ENCODE results near the gene TARBP1. TPM values are rescaled to one million over a fixed set of nuclear protein-coding genes. Genes with fewer than 3 reads are reported as not detected.

Gene TARBP1
- total and polyA plus RNA-seq, 2 of the 13 experiments (the other 11 are each of a cell fraction or from before 2014, with no cell fraction given) = 37.7 to 67.0 TPM

GRCh38 chr1:234478481-234479309 is at the start of gene TARBP1 (continued):
- peak; percentile 32 for TF ChIP-seq TFDP2 (CRISPR knock-in tag; IDR thresholded peaks at IDR 0.05)
- TF ChIP-seq CTCF (CRISPR knock-in tag; IDR thresholded peaks at IDR 0.05) = peak; percentile 34; the same call in 1 of the 2 replicates
- TF ChIP-seq ZNF639 (CRISPR knock-in tag; conservative IDR thresholded peaks at IDR 0.05) = no peak
- peak; percentile 54; the same call in 1 of the 2 replicates for TF ChIP-seq SAP130 (CRISPR knock-in tag; IDR thresholded peaks at IDR 0.05; ENCODE audit: low read depth)
- TF ChIP-seq TCF7 (IDR thresholded peaks at IDR 0.05; ENCODE audit: low read depth) = no peak
- TF ChIP-seq AKAP8 (CRISPR knock-in tag; IDR thresholded peaks at IDR 0.05) = no peak
- TF ChIP-seq CSRNP2 (CRISPR knock-in tag; conservative IDR thresholded peaks at IDR 0.05; ENCODE audit: low read depth) = no peak
- no peak for TF ChIP-seq PRDM10 (CRISPR knock-in tag; IDR thresholded peaks at IDR 0.05; ENCODE audit: low read depth)
- peak; percentile 48; the same call in 1 of the 2 replicates for TF ChIP-seq POGK (CRISPR knock-in tag; conservative IDR thresholded peaks at IDR 0.05)
- peak; percentile 57; the same call in 1 of the 2 replicates for TF ChIP-seq GABPB1 (CRISPR knock-in tag; IDR thresholded peaks at IDR 0.05)
- no peak for TF ChIP-seq ZNF878 (CRISPR knock-in tag; IDR thresholded peaks at IDR 0.05)
- peak; percentile 29; the same call in 1 of the 2 replicates for TF ChIP-seq ZFP82 (CRISPR knock-in tag; IDR thresholded peaks at IDR 0.05; ENCODE audit: borderline replicate concordance)
- no peak for TF ChIP-seq ZNF383 (CRISPR knock-in tag; IDR thresholded peaks at IDR 0.05; ENCODE audit: borderline replicate concordance)
- TF ChIP-seq ZNF563 (CRISPR knock-in tag; IDR thresholded peaks at IDR 0.05) = no peak; the same call in 1 of the 2 replicates
- no peak for TF ChIP-seq TCF12 (IDR thresholded peaks at IDR 0.05)
- 0 out of 2 replicates have a peak, but pooled peaks have one; percentile 32 for TF ChIP-seq TCF12 (CRISPR knock-in tag; IDR thresholded peaks at IDR 0.05)
